G401.6 (cell line): Measurements from ENCODE around the gene ABTB2.
"Not testable (repeated sequence)": the region's sequence is repeated elsewhere in the genome, so short reads cannot be mapped to it uniquely, and the experiment has no call there.

Experiments used
- FAIRE-seq: peaks from 2 replicates; lab custom pipeline; 2012; peaks lifted over from hg19 to GRCh38; lab: Jason Lieb, UNC

Gene ABTB2

GRCh38 chr11:34235591-34236071, 122.2 kb downstream of the ABTB2 start:
- FAIRE-seq: no peak

GRCh38 chr11:34235189-34235588, 122.6 kb downstream of the ABTB2 start:
- FAIRE-seq: no peak

- FAIRE-seq: no peak
Measured at GRCh38 chr11:34234086-34234740, 123.6 kb downstream of the ABTB2 start.

GRCh38 chr11:34233215-34233614, 124.6 kb downstream of the ABTB2 start:
- no peak for FAIRE-seq

GRCh38 chr11:34232807-34233206, 125.0 kb downstream of the ABTB2 start:
- FAIRE-seq: no peak

- FAIRE-seq: no peak
Measured at GRCh38 chr11:34226210-34226609, 131.6 kb downstream of the ABTB2 start.

GRCh38 chr11:34225091-34225490, 132.7 kb downstream of the ABTB2 start:
- no peak for FAIRE-seq

- FAIRE-seq: no peak
Measured at GRCh38 chr11:34224434-34224966, 133.3 kb downstream of the ABTB2 start.

- FAIRE-seq: no peak
Measured at GRCh38 chr11:34223907-34224306, 133.9 kb downstream of the ABTB2 start.

- no peak for FAIRE-seq
Measured at GRCh38 chr11:34223021-34223813, 134.6 kb downstream of the ABTB2 start.

GRCh38 chr11:34222030-34222429, 135.8 kb downstream of the ABTB2 start:
- no peak for FAIRE-seq

GRCh38 chr11:34219941-34220370, 137.9 kb downstream of the ABTB2 start:
- no peak for FAIRE-seq

- no peak for FAIRE-seq
Measured at GRCh38 chr11:34219279-34219678, 138.5 kb downstream of the ABTB2 start.

GRCh38 chr11:34218756-34219155, 139.1 kb downstream of the ABTB2 start:
- FAIRE-seq: not testable (repeated sequence)

- no peak for FAIRE-seq
Measured at GRCh38 chr11:34218067-34218466, 139.7 kb downstream of the ABTB2 start.

- FAIRE-seq: no peak
Measured at GRCh38 chr11:34216706-34217105, 141.1 kb downstream of the ABTB2 start.

GRCh38 chr11:34215806-34216453, 141.9 kb downstream of the ABTB2 start:
- no peak for FAIRE-seq

GRCh38 chr11:34214961-34215805, 142.6 kb downstream of the ABTB2 start:
- FAIRE-seq: no peak

GRCh38 chr11:34213366-34213765, 144.4 kb downstream of the ABTB2 start:
- FAIRE-seq: no peak

GRCh38 chr11:34212566-34212965, 145.2 kb downstream of the ABTB2 start:
- no peak for FAIRE-seq

- FAIRE-seq: no peak
Measured at GRCh38 chr11:34209809-34210208, 148.0 kb downstream of the ABTB2 start.
